ENCODE data around the gene SRPK3. TPM values are rescaled to one million over a fixed set of nuclear protein-coding genes. Genes with fewer than 3 reads are reported as not detected.
A peak's percentile ranks its signal among the peaks of the same experiment; 100 is the strongest.

Gene SRPK3
- polyA plus RNA-seq, 2 of the 4 experiments (the other 2 are of a cell fraction) = 0.03 TPM; not detected in 1

DNA sequence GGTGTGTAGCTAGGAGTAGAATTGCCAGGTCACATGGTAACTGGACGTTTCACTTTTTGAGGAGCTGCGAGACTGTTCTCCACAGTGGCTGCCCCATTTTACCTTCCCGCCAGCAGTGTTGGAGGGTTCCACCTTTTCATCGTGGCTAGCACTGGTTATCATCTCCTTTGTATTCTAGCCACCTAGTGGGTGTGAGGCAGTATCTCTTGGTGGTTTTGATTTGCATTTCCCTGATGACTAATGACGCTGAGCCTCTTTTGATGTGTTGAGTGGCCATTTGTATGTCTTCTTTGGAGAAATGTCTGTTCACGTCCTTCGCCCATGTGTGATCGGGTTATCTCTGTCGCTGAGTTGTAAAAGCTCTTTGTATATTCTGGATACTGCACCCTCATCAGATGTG lies 45.6 kb upstream of the SRPK3 start:
- no peak overlapping the region for H3K4me2 ChIP-seq
- ChIA-PET CTCF (interaction anchor here (1.0 kb wide), 1 partner anchor 17 kb away, joined by 3 read pairs; no protein-coding TSS in a partner anchor), POLR2A (interaction anchor here (0.5 kb wide), 1 partner anchor 207 kb away, joined by 5 read pairs; no protein-coding TSS in a partner anchor)
- H3K4me3 ChIP-seq = no peak overlapping the region
- peak; percentile 57 to 66; a peak in 3 of 6 replicates for ATAC-seq
- H3K27ac ChIP-seq = no peak overlapping the region
- no peaks in the 10 kb centered on the region for H3K9me3 ChIP-seq
- TF ChIP-seq, protein P1, sequence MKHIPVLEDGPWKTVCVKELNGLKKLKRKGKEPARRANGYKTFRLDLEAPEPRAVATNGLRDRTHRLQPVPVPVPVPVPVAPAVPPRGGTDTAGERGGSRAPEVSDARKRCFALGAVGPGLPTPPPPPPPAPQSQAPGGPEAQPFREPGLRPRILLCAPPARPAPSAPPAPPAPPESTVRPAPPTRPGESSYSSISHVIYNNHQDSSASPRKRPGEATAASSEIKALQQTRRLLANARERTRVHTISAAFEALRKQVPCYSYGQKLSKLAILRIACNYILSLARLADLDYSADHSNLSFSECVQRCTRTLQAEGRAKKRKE (CRISPR knock-in tag; IDR thresholded peaks at IDR 0.05; ENCODE audit: low read depth) = no peak
- TF ChIP-seq JUNB (IDR thresholded peaks at IDR 0.05) (no peak), EHMT2 (IDR thresholded peaks at IDR 0.05; ENCODE audit: low read depth) (no peak), EP300 (IDR thresholded peaks at IDR 0.05) (no peak), NFE2L2 (conservative IDR thresholded peaks at IDR 0.05; ENCODE audit: low read length) (no peak), CBX8 (IDR thresholded peaks at IDR 0.05) (no peak)
- no peak for FAIRE-seq
- WGBS (ENCODE audit: missing lambda C conversion rate) = 68% methylated on average over 9 of the region's 9 CpGs
- no peaks in the 10 kb centered on the region for H3K4me1 ChIP-seq
- DNase-seq (ENCODE audit: low read depth in 1 of 2, low spot score in 1 of 2) = no peak

- POLR2A ChIA-PET = no interaction called here
- TF ChIP-seq, protein P2, sequence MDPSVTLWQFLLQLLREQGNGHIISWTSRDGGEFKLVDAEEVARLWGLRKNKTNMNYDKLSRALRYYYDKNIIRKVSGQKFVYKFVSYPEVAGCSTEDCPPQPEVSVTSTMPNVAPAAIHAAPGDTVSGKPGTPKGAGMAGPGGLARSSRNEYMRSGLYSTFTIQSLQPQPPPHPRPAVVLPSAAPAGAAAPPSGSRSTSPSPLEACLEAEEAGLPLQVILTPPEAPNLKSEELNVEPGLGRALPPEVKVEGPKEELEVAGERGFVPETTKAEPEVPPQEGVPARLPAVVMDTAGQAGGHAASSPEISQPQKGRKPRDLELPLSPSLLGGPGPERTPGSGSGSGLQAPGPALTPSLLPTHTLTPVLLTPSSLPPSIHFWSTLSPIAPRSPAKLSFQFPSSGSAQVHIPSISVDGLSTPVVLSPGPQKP (IDR thresholded peaks at IDR 0.05; ENCODE audit: low read depth, low read length) = no peak
- no peak for TF ChIP-seq POLR2A (IDR thresholded peaks at IDR 0.05; ENCODE audit: low read length)
- TF ChIP-seq MAFK (IDR thresholded peaks at IDR 0.05; ENCODE audit: partially characterized antibody) = no peak
- TF ChIP-seq ZSCAN20 (CRISPR knock-in tag; IDR thresholded peaks at IDR 0.05) = no peak
- TF ChIP-seq SREBF2 (IDR thresholded peaks at IDR 0.05) = no peak
- no peak for TF ChIP-seq RAD21 (conservative IDR thresholded peaks at IDR 0.05 in 1 of 2, IDR thresholded peaks at IDR 0.05 in 1 of 2)
- no peak for TF ChIP-seq NPAS2 (CRISPR knock-in tag; IDR thresholded peaks at IDR 0.05; ENCODE audit: borderline replicate concordance)
- TF ChIP-seq NR3C1 (IDR thresholded peaks at IDR 0.05) = no peak
- no peak for TF ChIP-seq HDAC2 (IDR thresholded peaks at IDR 0.05)
- no peak for TF ChIP-seq CHD4 (IDR thresholded peaks at IDR 0.05; ENCODE audit: borderline replicate concordance)
- TF ChIP-seq, protein P1 (CRISPR knock-in tag; IDR thresholded peaks at IDR 0.05; ENCODE audit: low read depth) = no peak
- TF ChIP-seq USF2 (IDR thresholded peaks at IDR 0.05) = no peak
- TF ChIP-seq TP53 (CRISPR knock-in tag; IDR thresholded peaks at IDR 0.05) = no peak
- TF ChIP-seq REST (IDR thresholded peaks at IDR 0.05) = no peak
- Histone ChIP-seq H3K27ac (no peak overlapping the region), H3K4me3 (no peak overlapping the region), H3K4me2 (no peak overlapping the region), H3K4me1 (no peaks in the 10 kb centered on the region), H3K9me3 (no peaks in the 10 kb centered on the region)
- no peak for FAIRE-seq
- 80% methylated on average over 19 of the region's 30 CpGs for WGBS (ENCODE audit: missing lambda C conversion rate)
- no peak for ATAC-seq
- CTCF ChIA-PET = interaction anchor here (0.9 to 1.1 kb wide), 3 partner anchors 13 to 73 kb away, joined by 3 to 4 read pairs (median 3); no protein-coding TSS in a partner anchor
- DNase-seq (ENCODE audit: low read depth in 1 of 2, low spot score in 1 of 2) = no peak
Observed at GRCh38 chrX:153736071-153736820, 44.6 kb upstream of the SRPK3 start.
